Stimulated activated CD8-positive, alpha-beta memory T cell treated with anti-CD3 and anti-CD28 coated beads, Interleukin-4, amount 100 ng/mL, for 1 hour (primary cell): ENCODE measurements around the gene DGKI.
"Not testable (repeated sequence)": the region's sequence is repeated elsewhere in the genome, so short reads cannot be mapped to it uniquely, and the experiment has no call there.

Experiments
- DNase-seq, 2 donors: peaks; one replicate each; pipeline ENCODE4 v3.0.0-alpha.2; 2020; ENCODE audit warnings: low read depth in 2 of 2, low spot score in 1 of 2

Gene DGKI

DNA sequence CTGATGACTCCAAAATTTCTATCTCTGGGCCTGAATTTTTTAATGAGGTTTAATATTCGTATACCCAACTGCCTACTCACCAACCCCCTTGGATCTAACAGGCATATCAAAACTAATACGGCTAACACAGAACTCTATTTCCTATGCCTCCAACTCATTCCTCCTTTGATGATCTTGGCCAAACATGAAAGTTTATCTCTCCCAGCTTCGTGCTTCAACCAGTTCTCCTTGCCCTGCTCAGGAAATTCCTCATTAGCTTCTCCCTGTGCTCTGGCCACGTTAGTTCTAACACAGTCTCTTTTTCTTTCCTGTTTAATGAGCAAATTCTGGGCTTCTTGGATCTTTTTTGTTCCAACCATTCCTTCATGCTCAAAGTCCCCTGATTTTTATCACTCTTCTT lies 364.3 kb downstream of the DGKI start:
- no peak for DNase-seq

GRCh38 chr7:137480824-137481365 lies 365.9 kb downstream of the DGKI start:
- DNase-seq = no peak

GRCh38 chr7:137480401-137480800 lies 366.4 kb downstream of the DGKI start:
- DNase-seq = no peak

DNA sequence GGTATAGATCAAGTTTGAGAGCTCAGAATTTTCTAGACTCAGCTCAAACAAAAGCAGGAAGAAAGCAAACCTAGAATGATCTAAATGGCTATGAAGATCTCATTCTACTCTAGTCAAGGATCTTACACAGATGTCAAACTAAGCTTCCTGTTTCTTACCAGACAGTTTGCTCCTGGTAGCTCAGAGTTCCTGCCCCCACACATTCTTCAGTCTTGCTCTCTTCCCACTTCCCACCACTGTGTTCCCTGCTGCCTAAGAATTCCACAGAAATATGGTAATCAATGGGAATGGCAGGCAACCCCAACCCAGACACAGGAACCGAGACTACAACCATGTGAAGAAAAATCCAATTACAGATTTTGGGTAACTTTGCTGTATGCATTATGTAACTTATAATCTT lies 369.8 kb downstream of the DGKI start:
- DNase-seq = no peak

GRCh38 chr7:137475966-137476365 lies 370.8 kb downstream of the DGKI start:
- no peak for DNase-seq

DNA sequence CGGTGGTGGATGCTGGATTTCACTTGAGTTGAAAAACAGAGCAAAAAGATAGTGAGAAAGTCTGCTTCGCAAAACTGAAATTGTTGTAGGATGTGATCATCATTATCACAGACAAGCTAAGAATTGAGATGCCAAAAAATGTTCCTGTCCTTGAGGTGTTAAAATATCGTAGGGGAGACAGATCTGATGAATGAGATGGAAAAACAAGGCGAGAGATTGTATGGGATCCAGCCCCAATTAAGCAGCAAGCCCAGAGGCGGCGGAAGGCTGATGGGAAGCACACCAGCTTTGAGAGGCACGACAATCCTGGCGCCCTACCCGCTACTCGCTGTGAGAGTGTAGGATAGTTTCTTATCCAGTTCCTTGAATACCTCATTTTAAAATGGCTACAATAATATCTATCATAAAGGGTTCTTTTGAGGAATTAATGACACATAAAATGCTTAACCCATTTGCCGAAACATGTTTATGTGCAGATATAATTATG lies 372.2 kb downstream of the DGKI start:
- no peak for DNase-seq

- DNase-seq = no peak
These were observed 375.6 kb downstream of the DGKI start for GRCh38 chr7:137471128-137471527.

DNA sequence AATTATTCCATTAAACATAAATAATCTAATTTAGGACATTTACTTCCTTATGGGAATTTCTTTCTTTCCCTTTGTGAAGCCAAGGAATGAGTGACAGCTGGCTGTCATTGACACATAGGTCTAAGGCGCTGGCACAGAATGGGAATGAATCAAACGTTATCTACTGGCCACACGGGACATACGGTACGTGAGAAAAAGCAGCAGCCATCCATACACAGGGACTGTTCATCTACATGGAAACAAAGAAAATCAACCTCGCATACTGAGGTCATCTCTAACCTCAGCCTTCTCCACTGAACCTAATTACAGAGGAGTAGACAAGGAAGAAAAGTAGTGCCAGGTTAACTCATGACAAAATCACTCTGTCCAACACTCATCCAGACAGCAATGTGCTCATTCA lies 376.9 kb downstream of the DGKI start:
- no peak for DNase-seq

DNA sequence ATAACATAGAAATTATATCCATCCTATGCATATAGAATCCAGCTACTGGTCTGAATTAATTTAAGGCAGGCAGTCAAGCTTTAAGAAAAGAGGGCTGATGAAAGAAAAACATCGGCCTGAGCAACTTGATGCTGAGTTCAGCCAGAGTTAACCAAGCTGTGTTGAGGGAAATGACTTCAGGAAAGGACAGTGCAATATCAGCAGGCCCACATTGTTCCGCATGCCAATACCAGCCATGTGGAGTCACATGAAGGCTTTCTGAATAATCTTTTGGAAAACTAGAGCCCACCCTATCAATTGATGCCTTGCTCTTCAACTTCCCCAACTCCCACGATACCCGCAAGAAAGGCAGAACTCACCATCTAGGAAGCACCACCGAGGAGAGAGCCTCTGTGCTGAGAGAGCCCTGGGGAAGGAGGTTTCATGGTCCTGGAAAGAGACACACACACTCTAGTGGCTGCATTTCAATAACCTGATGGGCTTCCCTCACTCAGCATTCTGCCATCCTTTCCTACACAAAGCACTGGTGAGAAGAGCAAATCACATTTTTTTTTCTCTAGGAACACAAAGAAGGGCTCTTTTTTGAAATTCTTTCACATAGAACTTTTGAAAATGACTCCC lies 377.5 kb downstream of the DGKI start:
- DNase-seq = no peak

GRCh38 chr7:137462847-137463246 lies 383.9 kb downstream of the DGKI start:
- DNase-seq = no peak

DNA sequence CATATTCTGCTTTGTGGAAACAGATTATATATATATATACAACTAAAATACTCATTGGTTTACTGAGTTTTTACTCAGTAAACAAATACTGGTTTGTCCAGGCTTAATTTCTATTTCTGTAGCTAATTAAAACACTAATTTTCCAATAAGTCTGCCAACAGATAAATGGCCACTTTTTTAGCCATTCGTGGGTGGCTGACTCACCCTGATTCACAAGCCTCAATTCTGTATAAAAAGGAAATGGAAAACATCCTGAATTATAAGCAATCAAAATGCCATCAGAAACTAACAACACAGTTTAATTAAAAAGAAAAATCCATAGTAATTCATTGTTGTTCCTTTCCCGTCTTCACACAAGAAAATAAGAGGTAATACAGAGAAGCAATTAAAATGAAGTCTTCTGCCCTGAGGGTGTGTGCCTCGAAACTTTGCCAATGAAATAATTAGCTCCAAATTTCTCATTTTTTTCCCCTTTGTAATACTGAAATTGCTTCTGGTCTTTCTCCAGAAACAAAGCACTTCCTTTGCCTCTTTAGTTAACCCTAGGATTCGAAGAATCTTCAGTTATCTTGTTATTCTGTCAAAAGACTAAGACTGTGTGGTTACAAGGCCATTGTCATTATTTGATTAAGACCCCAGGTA lies 384.6 kb downstream of the DGKI start:
- DNase-seq = no peak

DNA sequence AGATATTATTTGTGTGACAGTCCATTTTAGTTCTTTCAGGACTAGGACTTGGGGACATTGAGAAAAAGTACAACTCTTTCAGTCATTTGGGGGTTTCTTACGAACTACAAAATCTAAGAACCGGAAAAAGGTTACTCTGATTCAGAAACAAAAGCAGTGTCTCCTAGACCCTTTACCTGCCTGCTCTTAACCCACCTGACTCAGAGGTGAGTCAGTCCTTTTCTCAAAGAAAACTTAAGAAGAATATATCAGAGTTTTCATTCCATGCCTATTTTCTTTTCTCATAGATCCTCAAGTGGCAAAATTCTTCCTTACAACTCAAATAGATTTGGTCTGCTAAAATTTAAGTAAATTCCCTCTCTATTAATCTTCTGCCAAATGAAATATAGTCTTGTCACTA lies 388.4 kb downstream of the DGKI start:
- DNase-seq = no peak

DNA sequence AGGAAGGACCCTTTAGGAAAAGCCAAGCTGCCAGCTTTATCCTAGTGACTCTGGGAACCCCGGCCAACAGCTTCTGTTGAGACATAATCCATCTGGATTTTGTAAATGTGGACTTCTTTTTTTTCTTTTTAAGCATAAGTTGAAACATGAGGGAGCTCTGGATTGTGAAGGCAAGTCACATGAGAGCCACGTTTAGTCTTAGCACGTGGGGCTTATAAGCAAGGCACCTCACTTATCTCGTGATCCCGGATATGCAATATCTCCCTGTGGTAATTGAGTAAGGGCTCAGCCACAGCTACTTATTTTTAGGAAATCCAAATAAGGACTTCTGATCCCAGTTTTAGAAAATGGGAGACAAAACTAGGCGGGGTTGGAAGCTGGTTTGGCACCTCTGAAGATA lies 392.0 kb downstream of the DGKI start:
- no peak for DNase-seq

GRCh38 chr7:137454246-137454724 lies 392.5 kb downstream of the DGKI start:
- DNase-seq = no peak

- DNase-seq = no peak
These were observed 393.4 kb downstream of the DGKI start for GRCh38 chr7:137453356-137453755.

GRCh38 chr7:137449016-137449415 lies 397.8 kb downstream of the DGKI start:
- DNase-seq = no peak

DNA sequence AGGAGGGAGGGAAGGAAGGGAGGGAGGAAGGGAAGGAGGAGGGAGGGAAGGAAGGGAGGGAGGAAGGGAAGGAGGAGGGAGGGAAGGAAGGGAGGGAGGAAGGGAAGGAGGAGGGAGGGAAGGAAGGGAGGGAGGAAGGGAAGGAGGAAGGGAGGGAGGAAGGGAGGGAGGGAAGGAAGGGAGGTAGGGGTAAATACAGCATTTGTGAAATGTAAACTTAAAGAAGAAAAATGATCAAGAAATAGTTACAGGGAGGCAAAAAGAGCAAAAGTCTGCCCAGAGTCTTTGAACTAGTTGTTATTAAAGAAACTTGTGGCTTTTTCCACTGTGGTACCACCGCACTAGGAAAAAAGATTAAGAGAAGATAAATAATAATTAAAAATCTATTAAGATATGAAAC lies 398.2 kb downstream of the DGKI start:
- DNase-seq = not testable (repeated sequence)

DNA sequence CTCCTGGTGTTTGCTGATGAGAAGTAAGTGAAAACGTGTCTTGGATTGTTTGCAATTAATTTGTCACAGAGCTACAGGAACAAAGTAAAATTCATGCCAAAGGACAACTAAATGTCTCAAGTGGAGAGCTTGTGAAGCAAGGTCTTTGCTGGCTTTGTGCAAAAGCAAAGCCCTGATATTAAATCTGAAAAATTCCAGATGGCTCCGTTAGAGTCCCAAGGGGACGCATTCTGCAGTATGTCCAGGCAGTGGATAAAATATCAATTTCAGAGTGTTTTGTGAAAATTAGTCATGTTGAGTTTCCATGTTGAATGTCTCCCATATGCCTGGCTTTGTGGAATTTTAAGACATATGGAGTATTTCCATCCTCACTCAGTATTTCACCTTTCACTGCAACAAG lies 400.7 kb downstream of the DGKI start:
- DNase-seq = no peak

GRCh38 chr7:137445268-137445667 lies 401.5 kb downstream of the DGKI start:
- no peak for DNase-seq

- DNase-seq = no peak
These were observed 403.2 kb downstream of the DGKI start for GRCh38 chr7:137443616-137444015.

GRCh38 chr7:137441451-137441850 lies 405.3 kb downstream of the DGKI start:
- DNase-seq = no peak
